Natural killer cell (primary cell): ENCODE measurements around the gene DNMT1. TPM values are rescaled to one million over a fixed set of nuclear protein-coding genes. Genes with fewer than 3 reads are reported as not detected.
"Not testable (repeated sequence)": the region's sequence is repeated elsewhere in the genome, so short reads cannot be mapped to it uniquely, and the experiment has no call there.

ENCODE experiments used
- ATAC-seq, 3 donors: fragments of 150-1000 bp in 2 of 3; fragments of 200-7000 bp in 1 of 3; cut with Tn5 transposase; 1 replicate in 1 of 3; 2 replicates in 2 of 3; pipeline ENCODE4 v1.10.0; 2021; ENCODE audit warnings: mild to moderate bottlenecking in 2 of 3, moderate library complexity in 2 of 3
- DNase-seq, 2 donors: peaks; one replicate each; pipeline versions ENCODE4 v3.0.0 to v3.0.0-alpha.2; 2013 to 2021; ENCODE audit warnings: mixed read lengths in 1 of 2
- H3K27ac ChIP-seq: one replicate; pipeline ENCODE4 v1.5.1; 2013; ENCODE audit warnings: mild to moderate bottlenecking, low read length
- H3K27me3 ChIP-seq: one replicate; pipeline ENCODE4 v1.6.1; 2013; ENCODE audit warnings: low read length; ENCODE audit not compliant: control insufficient read depth, insufficient read depth
- H3K36me3 ChIP-seq: one replicate; pipeline ENCODE4 v1.6.1; 2013; ENCODE audit warnings: low read length; ENCODE audit not compliant: control insufficient read depth, insufficient read depth
- H3K4me1 ChIP-seq: one replicate; pipeline ENCODE4 v1.6.1; 2013; ENCODE audit warnings: low read length; ENCODE audit not compliant: control insufficient read depth, insufficient read depth
- H3K4me3 ChIP-seq: one replicate; pipeline ENCODE4 v1.5.1; 2013; ENCODE audit warnings: low read length
- H3K9me3 ChIP-seq: one replicate; pipeline ENCODE4 v1.6.1; 2013; ENCODE audit warnings: low read length; ENCODE audit not compliant: control insufficient read depth, insufficient read depth
- H3K27ac Mint-ChIP-seq, 2 donors: one replicate each; pipeline ENCODE4 v1.8.0; 2022; ENCODE audit warnings: mild to moderate bottlenecking in 2 of 2, mixed read lengths in 2 of 2, moderate library complexity in 1 of 2
- H3K27me3 Mint-ChIP-seq, 2 donors: one replicate each; pipeline ENCODE4 v1.8.0; 2022; ENCODE audit warnings: low read depth in 2 of 2, mixed read lengths in 2 of 2
- H3K36me3 Mint-ChIP-seq: one replicate; pipeline ENCODE4 v1.8.0; 2022; ENCODE audit warnings: mixed read lengths
- H3K4me1 Mint-ChIP-seq, 2 donors: one replicate each; pipeline ENCODE4 v1.8.0; 2022; ENCODE audit warnings: mixed read lengths in 2 of 2
- H3K4me3 Mint-ChIP-seq: one replicate; pipeline ENCODE4 v1.8.0; 2022; ENCODE audit warnings: mild to moderate bottlenecking, moderate library complexity, mixed read lengths
- H3K9me3 Mint-ChIP-seq, 2 donors: one replicate each; pipeline ENCODE4 v1.8.0; 2022; ENCODE audit warnings: mixed read lengths in 2 of 2
- CTCF ChIP-seq: fragments of 200-600 bp; IDR thresholded peaks from one replicate; pipeline ENCODE4 v1.8.0; 2022; ENCODE audit warnings: antibody characterized with exemption
- WGBS: methylation state at CpG from one replicate; pipeline ENCODE4 v1.1.7; 2013; ENCODE audit warnings: missing lambda C conversion rate; ENCODE audit not compliant: insufficient coverage; 5-methylcytosine and 5-hydroxymethylcytosine counted together
- intact Hi-C: fragments of 100-400 bp; cut with micrococcal nuclease; formaldehyde crosslinking; loops from one replicate; pipeline ENCODE4 v1.14.2; 2022
- total RNA-seq, 4 donors: library from RNA; stranded (reverse); fragments of 120-200 nt in 1 of 4; gene quantifications; one replicate each; pipeline versions ENCODE4 v1.2.3 to v1.2.4, GENCODE V29; 2013 to 2022

Gene DNMT1
- 100 to 1,000 TPM; 266 to 323 (median 275) TPM for total RNA-seq
- 88.0 TPM for total RNA-seq (2013)

- H3K36me3 ChIP-seq = peaks cover 8% of the 10 kb centered on the region
- H3K27me3 ChIP-seq = no peaks in the 10 kb centered on the region
Observed at GRCh38 chr19:10194500-10195198, at the start of gene DNMT1. Gene DNMT1 (minus strand): TSS chr19:10194953. CDS start chr19:10194899, 54 bp downstream.

GRCh38 chr19:10243606-10244005 lies 48.9 kb upstream of the DNMT1 start:
- Mint-ChIP-seq H3K27me3 (no peaks in the 10 kb centered on the region), H3K4me1 (peaks cover 0 to 3% of the 10 kb centered on the region in 2 donors), H3K4me3 (no peak overlapping the region), H3K36me3 (no peaks in the 10 kb centered on the region), H3K27ac (no peak overlapping the region), H3K9me3 (no peaks in the 10 kb centered on the region)
- 97% methylated on average over 7 of the region's 7 CpGs for WGBS
- no peak for DNase-seq
- Histone ChIP-seq H3K27me3 (no peaks in the 10 kb centered on the region), H3K4me1 (no peaks in the 10 kb centered on the region), H3K36me3 (no peaks in the 10 kb centered on the region), H3K9me3 (no peaks in the 10 kb centered on the region), H3K27ac (no peak overlapping the region), H3K4me3 (no peak overlapping the region)
- no peak for ATAC-seq
- no peak for TF ChIP-seq CTCF
- intact Hi-C loops = no loop called here

More at GRCh38 chr19:10194500-10195198, at the start of gene DNMT1:
- Mint-ChIP-seq H3K9me3 (no peaks in the 10 kb centered on the region), H3K27ac (peak within 1 kb of the TSS; percentile 86 to 94), H3K4me3 (peak within 1 kb of the TSS; percentile 93), H3K4me1 (peaks cover 34% of the 10 kb centered on the region in 2 donors), H3K36me3 (no peaks in the 10 kb centered on the region), H3K27me3 (no peaks in the 10 kb centered on the region)
- Histone ChIP-seq H3K4me3 (peak within 1 kb of the TSS; percentile 65), H3K9me3 (no peaks in the 10 kb centered on the region), H3K4me1 (peaks cover 42% of the 10 kb centered on the region), H3K27ac (peak within 1 kb of the TSS; percentile 52)
- ATAC-seq = peak; percentile 94 to 98 (median 95)
- TF ChIP-seq CTCF = no peak
- intact Hi-C loops = loop anchor here (2.0 kb wide), 1 partner anchor 36 kb away; the partner anchor contains the start of gene S1PR2
- 0% methylated on average over 71 of the region's 71 CpGs for WGBS
- DNase-seq = peak; percentile 92 to 97

DNA sequence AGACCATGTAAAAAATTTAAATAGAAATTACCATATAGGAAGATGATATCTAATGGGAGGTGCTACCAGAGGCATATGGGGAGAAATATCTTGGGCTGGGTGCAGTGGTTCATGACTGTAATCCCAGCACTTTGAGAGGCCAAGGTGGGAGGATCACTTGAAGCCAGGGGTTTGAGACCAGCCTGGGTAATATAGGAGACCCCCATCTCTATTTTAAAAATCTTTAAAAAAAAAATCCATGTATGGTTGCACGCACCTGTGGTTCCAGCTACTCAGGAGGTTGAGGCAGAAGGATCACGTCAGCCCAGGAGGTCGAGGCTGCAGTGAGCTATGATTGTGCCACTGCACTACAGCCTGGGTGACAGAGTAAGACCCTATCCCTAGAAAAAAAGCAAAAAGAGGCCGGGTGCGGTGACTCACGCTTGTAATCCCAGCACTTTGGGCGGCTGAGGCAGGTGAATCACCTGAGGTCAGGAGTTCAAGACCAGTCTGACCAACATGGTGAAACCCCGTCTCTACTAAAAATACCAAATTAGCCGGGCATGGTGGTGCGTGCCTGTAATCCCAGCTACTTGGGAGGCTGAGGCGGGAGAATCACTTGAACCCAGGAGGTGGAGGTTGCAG lies 47.2 kb upstream of the DNMT1 start:
- 93% methylated on average over 11 of the region's 11 CpGs for WGBS

DNA sequence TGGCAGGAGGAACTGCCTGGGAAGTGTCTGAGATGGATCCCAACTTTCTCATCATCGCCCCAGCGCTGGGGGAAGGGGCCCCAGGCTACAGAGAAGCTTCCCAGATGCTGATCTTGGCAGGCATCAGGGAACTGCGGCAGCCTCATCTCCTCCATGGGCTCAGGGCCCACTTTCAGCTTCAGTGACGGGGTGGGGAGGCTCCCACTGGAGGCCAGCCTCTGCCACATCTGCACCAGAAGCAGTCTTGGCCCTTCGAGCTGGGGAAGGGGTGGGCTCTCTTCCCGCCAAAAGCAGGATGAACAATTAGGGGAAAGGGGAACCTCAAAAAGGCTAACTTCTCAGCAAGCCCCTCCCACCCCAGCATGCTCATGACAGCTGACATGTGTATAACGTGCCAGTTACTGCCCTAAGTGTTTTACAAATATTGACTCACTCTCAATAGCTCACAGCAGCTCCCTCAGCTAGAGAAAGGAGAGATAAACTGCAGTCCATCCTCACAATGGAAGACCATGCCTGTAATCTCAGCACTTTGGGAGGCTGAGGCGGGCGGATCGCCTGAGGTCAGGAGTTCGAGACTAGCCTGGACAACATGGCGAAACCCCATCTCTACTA lies 43.5 kb upstream of the DNMT1 start:
- Histone ChIP-seq H3K4me1 (peaks cover 30% of the 10 kb centered on the region), H3K4me3 (no peak overlapping the region), H3K9me3 (no peaks in the 10 kb centered on the region), H3K27ac (no peak overlapping the region), H3K36me3 (no peaks in the 10 kb centered on the region), H3K27me3 (no peaks in the 10 kb centered on the region)
- H3K36me3 Mint-ChIP-seq = no peaks in the 10 kb centered on the region
- peak overlapping the region; percentile 69 to 76 for H3K27ac Mint-ChIP-seq
- H3K4me3 Mint-ChIP-seq = peak overlapping the region; percentile 9
- 83% methylated on average over 12 of the region's 12 CpGs for WGBS
- no peaks in the 10 kb centered on the region for H3K27me3 Mint-ChIP-seq
- no peak for TF ChIP-seq CTCF
- ATAC-seq (no peak), DNase-seq (no peak)
- no peaks in the 10 kb centered on the region for H3K9me3 Mint-ChIP-seq
- H3K4me1 Mint-ChIP-seq = peaks cover 10 to 18% of the 10 kb centered on the region in 2 donors
- intact Hi-C loops = no loop called here

More for the DNA sequence above, 47.2 kb upstream of the DNMT1 start:
- H3K36me3 Mint-ChIP-seq, ATAC-seq, H3K9me3 ChIP-seq, H3K27me3 ChIP-seq, H3K9me3 Mint-ChIP-seq, intact Hi-C loops, DNase-seq, H3K36me3 ChIP-seq, H3K4me1 Mint-ChIP-seq, H3K27ac Mint-ChIP-seq, H3K27ac ChIP-seq, H3K4me1 ChIP-seq, H3K4me3 Mint-ChIP-seq, H3K27me3 Mint-ChIP-seq, H3K4me3 ChIP-seq: not testable (repeated sequence)
